Immature natural killer cell (primary cell): ENCODE results near the gene HPS3. TPM values are rescaled to one million over a fixed set of nuclear protein-coding genes. Genes with fewer than 3 reads are reported as not detected.
"Not testable (repeated sequence)": the region's sequence is repeated elsewhere in the genome, so short reads cannot be mapped to it uniquely, and the experiment has no call there.

Experiments
- DNase-seq, 3 donors: peaks; one replicate each; pipeline ENCODE4 v3.0.0; 2022; ENCODE audit warnings: mixed read lengths in 1 of 3
- H3K27ac Mint-ChIP-seq, 6 donors: one replicate each; pipeline ENCODE4 v1.8.0; 2020; ENCODE audit warnings: mixed read lengths in 6 of 6, mild to moderate bottlenecking in 5 of 6, inconsistent platforms in 4 of 6, moderate library complexity in 3 of 6
- H3K27me3 Mint-ChIP-seq, 3 donors: one replicate each; pipeline ENCODE4 v1.8.0; 2020 to 2021; ENCODE audit warnings: low read depth in 3 of 3, mild to moderate bottlenecking in 3 of 3, mixed read lengths in 3 of 3, moderate library complexity in 3 of 3, inconsistent platforms in 1 of 3
- H3K36me3 Mint-ChIP-seq, 3 donors: one replicate each; pipeline ENCODE4 v1.8.0; 2020; ENCODE audit warnings: mixed read lengths in 3 of 3, inconsistent platforms in 2 of 3, mild to moderate bottlenecking in 2 of 3
- H3K4me1 Mint-ChIP-seq, 2 donors: one replicate each; pipeline ENCODE4 v1.8.0; 2020; ENCODE audit warnings: inconsistent platforms in 2 of 2, mild to moderate bottlenecking in 2 of 2, mixed read lengths in 2 of 2, moderate library complexity in 1 of 2
- H3K4me3 Mint-ChIP-seq, 5 donors: one replicate each; pipeline ENCODE4 v1.8.0; 2020; ENCODE audit warnings: mild to moderate bottlenecking in 5 of 5, mixed read lengths in 5 of 5, inconsistent platforms in 3 of 5, moderate library complexity in 3 of 5
- H3K9me3 Mint-ChIP-seq, 6 donors: one replicate each; pipeline ENCODE4 v1.8.0; 2020; ENCODE audit warnings: mild to moderate bottlenecking in 6 of 6, mixed read lengths in 6 of 6, inconsistent platforms in 4 of 6, moderate library complexity in 3 of 6
- polyA plus RNA-seq, 3 donors: library from polyadenylated mRNA; unstranded; fragments of 300-500 nt; fragmentation: Illumina TruSeq; gene quantifications; one replicate each; pipeline ENCODE4 v1.2.3, GENCODE V29; 2021

Gene HPS3
- polyA plus RNA-seq, 3 donors from 2014 or later: 45.7 to 69.7 (median 51.9) TPM

- H3K4me3 Mint-ChIP-seq: no peak overlapping the region
- no peak for DNase-seq
- H3K9me3 Mint-ChIP-seq: no peaks in the 10 kb centered on the region
- H3K36me3 Mint-ChIP-seq: peaks cover 4 to 14% (median 9%) of the 10 kb centered on the region in 3 donors
- H3K4me1 Mint-ChIP-seq: peaks cover 6 to 10% of the 10 kb centered on the region in 2 donors
- H3K27me3 Mint-ChIP-seq: no peaks in the 10 kb centered on the region
- no peak overlapping the region for H3K27ac Mint-ChIP-seq
These were observed 50.7 kb downstream of the HPS3 start for GRCh38 chr3:149180057-149180573.

DNA sequence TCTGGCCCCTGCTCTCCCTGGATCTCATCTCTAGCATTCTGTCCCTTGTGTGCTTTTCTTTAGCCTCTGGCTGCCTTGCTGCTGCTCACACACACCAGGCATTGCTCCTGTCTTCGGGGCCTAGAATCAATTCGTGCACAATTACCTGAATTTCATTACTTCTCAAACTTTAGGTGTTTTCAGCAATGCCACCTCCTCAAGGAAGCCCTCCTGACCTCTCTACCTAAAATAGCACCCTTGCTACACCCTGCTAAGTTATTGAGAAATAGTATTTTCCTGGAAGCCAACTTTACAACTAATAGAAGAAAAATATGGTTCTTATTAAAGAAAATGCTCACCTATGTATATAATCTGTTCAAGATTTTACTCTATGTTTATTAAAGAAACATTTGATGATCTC is 51.7 kb downstream of the HPS3 start:
- H3K4me1 Mint-ChIP-seq: no peaks in the 10 kb centered on the region
- no peak for DNase-seq
- H3K27ac Mint-ChIP-seq: no peak overlapping the region
- H3K9me3 Mint-ChIP-seq: no peaks in the 10 kb centered on the region
- no peak overlapping the region for H3K4me3 Mint-ChIP-seq
- H3K27me3 Mint-ChIP-seq: no peaks in the 10 kb centered on the region
- H3K36me3 Mint-ChIP-seq: peaks cover 0 to 12% (median 10%) of the 10 kb centered on the region in 3 donors

DNA sequence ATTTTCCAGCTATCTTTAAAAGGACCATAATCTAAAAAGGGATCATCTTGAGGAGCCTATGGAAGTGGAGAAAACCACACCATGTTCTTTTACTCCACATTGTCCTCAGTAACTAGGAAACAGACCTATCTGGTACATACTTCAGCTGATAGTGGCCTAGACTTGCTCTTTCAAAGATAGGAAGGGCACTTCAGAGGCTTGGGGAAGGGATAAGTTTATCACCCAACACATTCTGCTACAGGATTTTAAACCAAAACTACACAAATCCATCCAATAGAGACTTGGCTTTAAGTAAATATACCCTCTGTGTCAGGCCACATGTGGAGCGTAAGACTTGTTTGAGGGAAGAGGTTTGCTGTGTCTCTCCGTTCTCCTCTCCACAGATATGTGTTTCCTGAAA is 56.8 kb downstream of the HPS3 start:
- H3K27ac Mint-ChIP-seq: no peak overlapping the region
- no peaks in the 10 kb centered on the region for H3K4me1 Mint-ChIP-seq
- H3K36me3 Mint-ChIP-seq: peaks cover 0 to 4% (median 0%) of the 10 kb centered on the region in 3 donors
- no peak overlapping the region for H3K4me3 Mint-ChIP-seq
- no peak for DNase-seq
- H3K27me3 Mint-ChIP-seq: peaks cover 0 to 5% (median 0%) of the 10 kb centered on the region in 3 donors
- no peaks in the 10 kb centered on the region for H3K9me3 Mint-ChIP-seq

GRCh38 chr3:149186721-149187120 is 57.3 kb downstream of the HPS3 start:
- Mint-ChIP-seq H3K36me3 (peaks cover 0 to 4% (median 0%) of the 10 kb centered on the region in 3 donors), H3K27ac (no peak overlapping the region), H3K9me3 (no peaks in the 10 kb centered on the region), H3K4me3 (no peak overlapping the region), H3K27me3 (peaks cover 0 to 5% (median 3%) of the 10 kb centered on the region in 3 donors), H3K4me1 (no peaks in the 10 kb centered on the region)
- no peak for DNase-seq

- H3K9me3 Mint-ChIP-seq: no peaks in the 10 kb centered on the region
- DNase-seq: no peak
- H3K36me3 Mint-ChIP-seq: peaks cover 0 to 4% (median 0%) of the 10 kb centered on the region in 3 donors
- H3K4me1 Mint-ChIP-seq: no peaks in the 10 kb centered on the region
- no peak overlapping the region for H3K4me3 Mint-ChIP-seq
- no peak overlapping the region for H3K27ac Mint-ChIP-seq
- H3K27me3 Mint-ChIP-seq: peaks cover 0 to 5% (median 5%) of the 10 kb centered on the region in 3 donors
These were observed 59.1 kb downstream of the HPS3 start for GRCh38 chr3:149188494-149188893.

- H3K9me3 Mint-ChIP-seq: no peaks in the 10 kb centered on the region
- H3K36me3 Mint-ChIP-seq: peaks cover 0 to 3% (median 0%) of the 10 kb centered on the region in 3 donors
- H3K4me1 Mint-ChIP-seq: no peaks in the 10 kb centered on the region
- H3K27ac Mint-ChIP-seq: no peak overlapping the region
- H3K4me3 Mint-ChIP-seq: no peak overlapping the region
- DNase-seq: no peak
- H3K27me3 Mint-ChIP-seq: peaks cover 2 to 8% (median 5%) of the 10 kb centered on the region in 3 donors
These were observed 65.8 kb downstream of the HPS3 start for GRCh38 chr3:149195221-149195620.

DNA sequence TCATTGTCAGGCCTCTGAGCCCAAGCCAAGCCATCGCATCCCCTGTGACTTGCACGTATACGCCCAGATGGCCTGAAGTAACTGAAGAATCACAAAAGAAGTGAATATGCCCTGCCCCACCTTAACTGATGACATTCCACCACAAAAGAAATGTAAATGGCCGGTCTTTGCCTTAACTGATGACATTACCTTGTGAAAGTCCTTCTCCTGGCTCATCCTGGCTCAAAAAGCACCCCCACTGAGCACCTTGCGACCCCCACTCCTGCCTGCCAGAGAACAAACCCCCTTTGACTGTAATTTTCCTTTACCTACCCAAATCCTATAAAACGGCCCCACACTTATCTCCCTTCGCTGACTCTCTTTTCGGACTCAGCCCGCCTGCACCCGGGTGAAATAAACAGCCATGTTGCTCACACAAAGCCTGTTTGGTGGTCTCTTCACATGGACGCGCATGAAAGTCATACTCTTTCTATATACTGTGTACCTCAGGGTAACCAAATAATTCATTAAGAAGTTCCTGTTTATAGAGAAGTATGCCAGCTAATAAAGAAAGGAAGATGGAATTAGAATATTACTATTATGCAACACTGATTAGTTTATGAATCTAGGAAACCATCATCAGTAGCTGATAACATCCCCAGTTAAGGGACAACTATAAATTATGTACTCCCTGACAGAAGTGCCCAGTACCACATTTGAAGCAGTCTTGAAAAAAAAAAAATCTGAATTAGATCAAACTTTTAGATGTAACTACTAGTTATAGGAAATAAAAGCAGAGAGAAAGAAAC is 67.6 kb downstream of the HPS3 start:
- H3K36me3 Mint-ChIP-seq, H3K4me3 Mint-ChIP-seq, H3K4me1 Mint-ChIP-seq: not testable (repeated sequence)

GRCh38 chr3:149197669-149198068 is 68.2 kb downstream of the HPS3 start:
- no peaks in the 10 kb centered on the region for H3K9me3 Mint-ChIP-seq
- no peak overlapping the region for H3K27ac Mint-ChIP-seq
- peaks cover 0 to 8% (median 2%) of the 10 kb centered on the region in 3 donors for H3K27me3 Mint-ChIP-seq
- peaks cover 0 to 3% (median 0%) of the 10 kb centered on the region in 3 donors for H3K36me3 Mint-ChIP-seq
- no peaks in the 10 kb centered on the region for H3K4me1 Mint-ChIP-seq
- no peak for DNase-seq
- no peak overlapping the region for H3K4me3 Mint-ChIP-seq

More for the DNA sequence above, 67.6 kb downstream of the HPS3 start:
- H3K9me3 Mint-ChIP-seq, DNase-seq, H3K27ac Mint-ChIP-seq, H3K27me3 Mint-ChIP-seq: not testable (repeated sequence)

DNA sequence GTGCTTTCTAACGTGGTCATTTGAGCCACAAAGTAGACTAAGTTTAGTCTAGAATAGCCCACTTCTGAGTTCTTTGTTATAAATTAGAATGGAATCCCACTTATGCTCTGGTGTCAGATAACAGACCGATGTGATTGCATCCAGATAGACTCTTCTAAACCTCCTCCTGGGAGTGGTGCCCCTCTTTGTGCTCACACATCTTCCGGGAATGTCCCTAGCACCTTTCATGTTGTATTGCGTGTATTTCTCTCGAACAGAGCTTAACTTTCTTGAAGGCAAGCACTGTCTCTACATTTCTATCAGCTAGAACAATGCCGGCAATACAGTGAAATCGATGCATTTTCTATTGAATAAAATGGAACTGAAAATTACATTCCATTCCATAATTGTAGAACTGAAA is 69.2 kb downstream of the HPS3 start:
- H3K36me3 Mint-ChIP-seq: peaks cover 0 to 3% (median 0%) of the 10 kb centered on the region in 3 donors
- H3K4me3 Mint-ChIP-seq: no peak overlapping the region
- H3K27ac Mint-ChIP-seq: no peak overlapping the region
- no peaks in the 10 kb centered on the region for H3K9me3 Mint-ChIP-seq
- no peak for DNase-seq
- no peaks in the 10 kb centered on the region for H3K4me1 Mint-ChIP-seq
- H3K27me3 Mint-ChIP-seq: peaks cover 0 to 8% (median 2%) of the 10 kb centered on the region in 3 donors

DNA sequence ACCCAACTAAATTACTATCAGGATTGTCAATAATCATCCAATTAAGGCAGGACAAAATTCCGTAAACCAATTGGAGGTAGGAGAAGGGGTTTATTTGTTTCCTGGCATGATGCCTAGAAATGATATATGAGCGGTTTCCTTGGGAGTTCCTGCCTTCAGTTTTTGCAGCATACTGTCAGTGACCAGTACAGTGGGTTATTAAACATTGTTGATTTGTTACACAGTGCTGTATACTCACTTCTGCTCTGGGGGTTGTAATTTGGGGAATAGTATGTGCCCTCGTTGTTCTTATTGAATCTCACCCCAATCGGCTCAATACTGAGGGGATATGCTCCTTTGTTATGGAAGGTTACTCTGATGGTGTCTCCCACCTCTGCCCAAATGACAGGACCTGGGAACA is 70.0 kb downstream of the HPS3 start:
- H3K4me3 Mint-ChIP-seq: no peak overlapping the region
- no peaks in the 10 kb centered on the region for H3K9me3 Mint-ChIP-seq
- peaks cover 2 to 8% (median 4%) of the 10 kb centered on the region in 3 donors for H3K27me3 Mint-ChIP-seq
- no peak overlapping the region for H3K27ac Mint-ChIP-seq
- peaks cover 0 to 3% (median 0%) of the 10 kb centered on the region in 3 donors for H3K36me3 Mint-ChIP-seq
- H3K4me1 Mint-ChIP-seq: no peaks in the 10 kb centered on the region
- DNase-seq: no peak

DNA sequence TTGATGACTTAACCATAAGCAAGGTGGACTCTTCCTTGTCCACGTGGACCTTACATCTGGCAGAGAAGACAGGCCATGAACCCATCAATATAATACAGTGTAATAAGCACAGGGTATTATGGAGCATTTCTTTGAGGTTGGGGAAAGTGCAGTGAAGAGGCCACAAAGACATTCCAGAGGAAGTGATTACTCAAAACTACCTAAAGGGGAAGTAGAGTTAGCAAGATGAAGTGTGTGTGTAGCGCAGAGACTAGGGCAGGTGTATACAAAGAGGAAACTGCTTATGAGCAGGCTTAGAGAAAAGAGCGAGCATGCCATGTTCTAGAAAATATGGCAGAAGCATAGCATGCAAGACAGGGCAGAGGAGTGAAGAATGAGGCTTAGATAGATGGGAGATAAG is 74.3 kb downstream of the HPS3 start:
- Mint-ChIP-seq H3K4me1 (no peaks in the 10 kb centered on the region), H3K36me3 (no peaks in the 10 kb centered on the region), H3K4me3 (no peak overlapping the region), H3K27me3 (peaks cover 2 to 3% (median 2%) of the 10 kb centered on the region in 3 donors), H3K27ac (no peak overlapping the region), H3K9me3 (no peaks in the 10 kb centered on the region)
- no peak for DNase-seq

DNA sequence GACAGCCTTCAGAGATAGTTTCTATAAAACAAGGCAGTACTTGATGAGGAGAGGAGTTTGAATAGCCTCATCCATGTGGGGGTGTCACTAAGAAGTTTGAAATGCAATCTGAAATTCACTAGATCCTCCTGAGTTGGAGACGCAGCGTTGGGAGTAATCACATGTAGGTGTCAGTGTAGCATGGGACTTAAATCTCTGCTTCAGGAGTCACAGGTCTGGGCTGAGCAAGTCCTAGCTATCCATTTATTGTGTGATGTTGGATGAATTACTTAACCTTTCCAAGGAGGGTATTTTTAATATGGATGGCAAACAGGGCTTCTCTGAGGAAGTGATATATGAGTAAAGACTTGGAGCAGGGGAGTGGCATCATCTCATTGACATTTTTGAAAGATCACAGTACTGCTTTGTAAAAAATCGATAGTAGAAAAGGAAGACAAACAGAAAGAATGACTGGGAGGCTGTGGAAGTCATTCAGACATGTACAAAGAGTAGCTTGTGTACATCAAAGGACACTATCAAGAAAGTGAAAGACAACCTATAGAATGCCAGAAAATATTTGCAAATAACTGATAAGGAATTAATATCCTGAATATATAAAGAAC is 75.1 kb downstream of the HPS3 start:
- no peaks in the 10 kb centered on the region for H3K36me3 Mint-ChIP-seq
- H3K9me3 Mint-ChIP-seq: no peaks in the 10 kb centered on the region
- H3K4me1 Mint-ChIP-seq: no peaks in the 10 kb centered on the region
- no peak overlapping the region for H3K4me3 Mint-ChIP-seq
- H3K27me3 Mint-ChIP-seq: peaks cover 2 to 3% (median 2%) of the 10 kb centered on the region in 3 donors
- H3K27ac Mint-ChIP-seq: no peak overlapping the region
- no peak for DNase-seq

DNA sequence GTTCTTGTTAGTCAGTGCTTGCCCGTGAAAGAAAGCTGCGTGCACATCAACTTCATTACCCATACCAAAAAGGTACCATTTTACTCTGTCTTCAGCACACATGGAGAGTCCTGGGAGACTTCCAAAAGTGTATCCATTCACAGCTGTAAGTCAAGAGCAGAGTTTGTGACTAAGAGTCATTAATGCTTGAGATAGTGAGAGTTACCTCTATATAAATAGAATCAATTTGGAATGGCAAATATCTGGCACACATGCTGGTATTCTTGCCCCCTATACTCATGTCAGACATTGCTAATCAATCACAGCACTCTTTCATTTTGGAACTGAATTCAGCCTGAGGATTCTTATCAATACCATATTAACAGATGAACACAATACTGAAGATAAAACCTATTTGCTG is 78.0 kb downstream of the HPS3 start:
- H3K27ac Mint-ChIP-seq: no peak overlapping the region
- no peak for DNase-seq
- H3K4me3 Mint-ChIP-seq: no peak overlapping the region
- H3K4me1 Mint-ChIP-seq: no peaks in the 10 kb centered on the region
- H3K9me3 Mint-ChIP-seq: no peaks in the 10 kb centered on the region
- peaks cover 2 to 5% (median 2%) of the 10 kb centered on the region in 3 donors for H3K27me3 Mint-ChIP-seq
- no peaks in the 10 kb centered on the region for H3K36me3 Mint-ChIP-seq

GRCh38 chr3:149209431-149209830 is 80.0 kb downstream of the HPS3 start:
- DNase-seq: no peak
- peaks cover 0 to 4% (median 2%) of the 10 kb centered on the region in 3 donors for H3K27me3 Mint-ChIP-seq
- H3K9me3 Mint-ChIP-seq: no peaks in the 10 kb centered on the region

More at GRCh38 chr3:149209431-149209830, 80.0 kb downstream of the HPS3 start:
- H3K36me3 Mint-ChIP-seq: no peaks in the 10 kb centered on the region
- H3K4me3 Mint-ChIP-seq: no peak overlapping the region
- H3K4me1 Mint-ChIP-seq: no peaks in the 10 kb centered on the region
- H3K27ac Mint-ChIP-seq: no peak overlapping the region
